ENCODE results near the gene OPRD1. TPM values are rescaled to one million over a fixed set of nuclear protein-coding genes. Genes with fewer than 3 reads are reported as not detected.

The OPRD1 gene
- total and polyA plus RNA-seq, 2 experiments from 2014 or later: 0.07 to 0.08 TPM

DNA sequence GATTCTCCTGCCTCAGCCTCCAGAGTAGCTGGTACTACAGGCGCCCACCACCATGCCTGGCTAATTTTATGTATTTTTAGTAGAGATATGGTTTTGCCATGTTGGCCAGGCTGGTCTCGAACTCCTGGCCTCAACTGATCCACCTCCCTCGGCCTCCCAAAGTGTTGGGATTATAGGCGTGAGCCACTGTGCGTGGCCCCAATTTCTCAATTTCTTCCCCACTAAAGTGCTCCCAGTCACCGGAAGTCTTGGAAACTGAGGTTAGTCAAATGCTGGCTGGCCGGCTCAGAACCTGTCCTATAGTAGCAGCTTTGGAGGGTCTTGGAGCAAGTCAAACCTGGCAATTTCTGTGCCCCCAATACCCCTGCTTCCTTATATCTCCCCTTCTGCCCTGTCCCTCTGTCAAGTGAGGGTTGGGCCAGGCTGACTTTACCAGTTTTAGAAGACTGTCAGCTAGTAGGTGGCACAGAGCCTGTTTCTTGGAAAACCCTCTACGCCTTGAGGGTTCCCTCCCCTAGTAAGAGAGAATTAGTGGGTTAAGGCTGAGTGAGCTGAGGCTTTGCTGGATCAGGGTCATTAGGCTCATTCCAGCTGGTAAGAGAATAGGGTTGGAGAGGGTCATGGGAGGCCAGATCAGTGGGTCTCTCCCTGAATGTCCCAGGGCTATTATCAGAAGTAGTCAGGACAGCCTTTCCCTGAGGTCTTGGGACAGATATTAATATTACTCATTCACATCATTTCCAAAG is 94.1 kb downstream of the OPRD1 start:
- Histone ChIP-seq H3K36me3 (replicated peaks; ENCODE audit: insufficient read depth, low read depth) (no peaks in the 10 kb centered on the region), H3K27ac (no peak overlapping the region), H3K79me2 (peaks cover 7% of the 10 kb centered on the region), H3K9me3 (ENCODE audit: low read depth) (no peaks in the 10 kb centered on the region), H3K4me3 (no peak overlapping the region), H3K4me1 (ENCODE audit: insufficient read depth) (no peaks in the 10 kb centered on the region), H2AFZ (no peak overlapping the region), H3K27me3 (no peaks in the 10 kb centered on the region), H4K20me1 (ENCODE audit: insufficient read depth, poor library complexity, severe bottlenecking) (peaks cover 3% of the 10 kb centered on the region), H3K9me2 (replicated peaks; ENCODE audit: insufficient read depth) (no peaks in the 10 kb centered on the region), H3K4me2 (no peak overlapping the region)
- DNase-seq (ENCODE audit: low spot score): no peak
- 92% methylated on average over 8 of the region's 8 CpGs for WGBS (ENCODE audit: low lambda C conversion rate, missing lambda C conversion rate)
- TF ChIP-seq, protein P1, sequence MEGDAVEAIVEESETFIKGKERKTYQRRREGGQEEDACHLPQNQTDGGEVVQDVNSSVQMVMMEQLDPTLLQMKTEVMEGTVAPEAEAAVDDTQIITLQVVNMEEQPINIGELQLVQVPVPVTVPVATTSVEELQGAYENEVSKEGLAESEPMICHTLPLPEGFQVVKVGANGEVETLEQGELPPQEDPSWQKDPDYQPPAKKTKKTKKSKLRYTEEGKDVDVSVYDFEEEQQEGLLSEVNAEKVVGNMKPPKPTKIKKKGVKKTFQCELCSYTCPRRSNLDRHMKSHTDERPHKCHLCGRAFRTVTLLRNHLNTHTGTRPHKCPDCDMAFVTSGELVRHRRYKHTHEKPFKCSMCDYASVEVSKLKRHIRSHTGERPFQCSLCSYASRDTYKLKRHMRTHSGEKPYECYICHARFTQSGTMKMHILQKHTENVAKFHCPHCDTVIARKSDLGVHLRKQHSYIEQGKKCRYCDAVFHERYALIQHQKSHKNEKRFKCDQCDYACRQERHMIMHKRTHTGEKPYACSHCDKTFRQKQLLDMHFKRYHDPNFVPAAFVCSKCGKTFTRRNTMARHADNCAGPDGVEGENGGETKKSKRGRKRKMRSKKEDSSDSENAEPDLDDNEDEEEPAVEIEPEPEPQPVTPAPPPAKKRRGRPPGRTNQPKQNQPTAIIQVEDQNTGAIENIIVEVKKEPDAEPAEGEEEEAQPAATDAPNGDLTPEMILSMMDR (IDR thresholded peaks at IDR 0.05; ENCODE audit: poor library complexity): no peak
- no peak for TF ChIP-seq EZH2phosphoT487 (IDR thresholded peaks at IDR 0.05; ENCODE audit: low read depth, severe bottlenecking, unreplicated experiment)
- no peak for TF ChIP-seq EZH2 (IDR thresholded peaks at IDR 0.05; ENCODE audit: borderline replicate concordance)

GRCh38 chr1:28909198-28909597 is 97.2 kb downstream of the OPRD1 start:
- no peak for DNase-seq (ENCODE audit: low spot score)

DNA sequence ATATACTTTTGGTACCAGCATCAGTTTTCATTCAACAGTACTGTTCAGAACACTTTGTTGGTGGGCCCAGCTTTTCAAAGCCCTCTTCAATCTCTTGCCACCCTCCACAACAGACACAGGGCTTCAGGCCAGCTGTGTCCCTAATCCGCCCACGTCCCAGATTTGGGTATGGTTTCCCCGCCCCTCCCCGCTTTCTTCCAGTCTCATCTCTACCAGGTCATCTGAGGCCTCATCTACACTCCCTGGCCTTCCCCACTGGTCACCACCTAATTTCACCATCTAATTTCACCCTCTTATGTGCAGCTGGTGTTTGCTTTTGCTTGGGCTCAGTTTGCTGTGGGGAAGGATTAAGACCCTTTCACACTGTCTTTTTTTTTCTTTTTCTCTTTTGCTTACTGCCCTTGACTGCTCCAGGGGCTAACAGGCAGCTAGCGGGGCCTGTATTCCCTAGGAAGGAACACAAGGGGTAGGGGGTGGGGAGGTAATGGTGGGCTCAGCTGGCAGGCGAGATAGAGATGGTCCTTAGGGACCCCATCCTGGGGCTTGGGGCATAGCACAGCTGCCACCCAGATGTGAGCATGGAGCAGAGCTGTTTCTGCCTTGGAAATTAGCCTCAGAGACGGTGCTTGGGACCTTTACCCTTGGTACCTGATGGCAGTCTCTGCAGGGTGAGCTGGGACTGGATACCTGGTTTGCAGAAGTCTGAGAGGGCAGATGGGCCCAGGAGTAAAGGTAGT is 98.6 kb downstream of the OPRD1 start:
- no peaks in the 10 kb centered on the region for H3K27me3 ChIP-seq
- H3K9me2 ChIP-seq (replicated peaks; ENCODE audit: insufficient read depth): no peaks in the 10 kb centered on the region
- no peak overlapping the region for H2AFZ ChIP-seq
- no peak overlapping the region for H3K4me3 ChIP-seq
- H3K36me3 ChIP-seq (replicated peaks; ENCODE audit: insufficient read depth, low read depth): no peaks in the 10 kb centered on the region
- H3K27ac ChIP-seq: no peak overlapping the region
- H3K4me2 ChIP-seq: no peak overlapping the region
- H3K79me2 ChIP-seq: no peaks in the 10 kb centered on the region
- WGBS (ENCODE audit: low lambda C conversion rate, missing lambda C conversion rate): 80% methylated on average over 7 of the region's 7 CpGs
- DNase-seq (ENCODE audit: low spot score): no peak
- H4K20me1 ChIP-seq (ENCODE audit: insufficient read depth, poor library complexity, severe bottlenecking): no peaks in the 10 kb centered on the region
- no peaks in the 10 kb centered on the region for H3K9me3 ChIP-seq (ENCODE audit: low read depth)
- TF ChIP-seq EZH2phosphoT487 (IDR thresholded peaks at IDR 0.05; ENCODE audit: low read depth, severe bottlenecking, unreplicated experiment) (no peak), EZH2 (IDR thresholded peaks at IDR 0.05; ENCODE audit: borderline replicate concordance) (no peak)
- TF ChIP-seq, protein P1 (IDR thresholded peaks at IDR 0.05; ENCODE audit: poor library complexity): no peak
- no peaks in the 10 kb centered on the region for H3K4me1 ChIP-seq (ENCODE audit: insufficient read depth)

More at GRCh38 chr1:28909198-28909597, 97.2 kb downstream of the OPRD1 start:
- no peak overlapping the region for H3K4me2 ChIP-seq
- no peak overlapping the region for H3K27ac ChIP-seq
- no peak overlapping the region for H2AFZ ChIP-seq
- H3K9me3 ChIP-seq (ENCODE audit: low read depth): no peaks in the 10 kb centered on the region
- no peaks in the 10 kb centered on the region for H4K20me1 ChIP-seq (ENCODE audit: insufficient read depth, poor library complexity, severe bottlenecking)
- no peaks in the 10 kb centered on the region for H3K9me2 ChIP-seq (replicated peaks; ENCODE audit: insufficient read depth)
- H3K79me2 ChIP-seq: peaks cover 3% of the 10 kb centered on the region
- no peaks in the 10 kb centered on the region for H3K36me3 ChIP-seq (replicated peaks; ENCODE audit: insufficient read depth, low read depth)
- H3K27me3 ChIP-seq: no peaks in the 10 kb centered on the region
- H3K4me1 ChIP-seq (ENCODE audit: insufficient read depth): no peaks in the 10 kb centered on the region
- H3K4me3 ChIP-seq: no peak overlapping the region
- TF ChIP-seq EZH2 (IDR thresholded peaks at IDR 0.05; ENCODE audit: borderline replicate concordance): no peak
- no peak for TF ChIP-seq EZH2phosphoT487 (IDR thresholded peaks at IDR 0.05; ENCODE audit: low read depth, severe bottlenecking, unreplicated experiment)
- TF ChIP-seq, protein P1 (IDR thresholded peaks at IDR 0.05; ENCODE audit: poor library complexity): no peak
- WGBS (ENCODE audit: low lambda C conversion rate, missing lambda C conversion rate): 96% methylated on average over 2 of the region's 2 CpGs
